ENCODE data around the gene TAF1B. TPM values are rescaled to one million over a fixed set of nuclear protein-coding genes. Genes with fewer than 3 reads are reported as not detected.

The TAF1B gene
- total and polyA plus RNA-seq, 9 donors, result 6.4 to 22.0 (median 14.4) TPM

- peak; percentile 58 to 83 (median 63) for DNase-seq
- Histone ChIP-seq H3K9me3 (no peaks in the 10 kb centered on the region), H3K36me3 (no peaks in the 10 kb centered on the region), H3K27ac (no peak overlapping the region), H3K4me3 (no peak overlapping the region), H3K4me1 (ENCODE audit: insufficient read depth) (no peaks in the 10 kb centered on the region), H3K27me3 (no peaks in the 10 kb centered on the region)
- WGBS, 3 donors, result 5 to 8% (median 7%) methylated on average over 3 of the region's 3 CpGs
- TF ChIP-seq CTCF (IDR thresholded peaks at IDR 0.05) (no peak), EP300 (IDR thresholded peaks at IDR 0.05) (no peak), POLR2A (IDR thresholded peaks at IDR 0.05) (no peak)
- intact Hi-C loops (cut with DNase I), result no loop called here
Observed at GRCh38 chr2:9897331-9897737, 54.1 kb downstream of the TAF1B start.

DNA sequence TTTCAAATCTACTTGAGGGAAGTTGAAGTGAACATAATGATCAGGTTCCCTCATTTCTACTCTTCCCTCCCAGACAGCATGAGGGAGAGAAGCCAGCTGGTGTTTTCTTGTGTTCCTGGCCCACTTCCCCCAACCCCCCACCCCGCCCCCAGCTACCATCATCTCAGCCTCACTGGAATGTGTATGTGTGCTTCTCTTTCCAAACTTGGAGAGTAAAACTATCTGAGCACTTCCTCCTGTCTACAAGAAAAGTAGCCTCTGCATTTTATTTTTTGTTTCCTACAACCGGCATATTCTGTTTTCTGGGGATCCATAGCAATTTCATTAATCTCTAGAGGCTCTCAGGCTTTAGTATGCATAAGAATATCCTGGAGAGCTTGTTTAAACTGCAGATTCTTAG lies 54.6 kb downstream of the TAF1B start:
- Histone ChIP-seq H3K9me3 (no peaks in the 10 kb centered on the region), H3K4me3 (no peak overlapping the region), H3K27me3 (no peaks in the 10 kb centered on the region), H3K27ac (no peak overlapping the region), H3K4me1 (ENCODE audit: insufficient read depth) (no peaks in the 10 kb centered on the region), H3K36me3 (no peaks in the 10 kb centered on the region)
- intact Hi-C loops (cut with DNase I), result no loop called here
- TF ChIP-seq EP300 (IDR thresholded peaks at IDR 0.05) (no peak), CTCF (IDR thresholded peaks at IDR 0.05) (no peak), POLR2A (IDR thresholded peaks at IDR 0.05) (no peak)
- 6 to 22% (median 13%) methylated on average over 2 of the region's 2 CpGs for WGBS, 3 donors
- no peak for DNase-seq

- no peaks in the 10 kb centered on the region for H3K36me3 ChIP-seq
- no peaks in the 10 kb centered on the region for H3K4me1 ChIP-seq (ENCODE audit: insufficient read depth)
- H3K27ac ChIP-seq, result no peak overlapping the region
- no peak overlapping the region for H3K4me3 ChIP-seq
- DNase-seq, result no peak
- H3K27me3 ChIP-seq, result no peaks in the 10 kb centered on the region
- H3K9me3 ChIP-seq, result no peaks in the 10 kb centered on the region
- 69 to 70% (median 70%) methylated on average over 1 of the region's 1 CpG for WGBS, 3 donors
- TF ChIP-seq EP300 (IDR thresholded peaks at IDR 0.05) (no peak), CTCF (IDR thresholded peaks at IDR 0.05) (no peak), POLR2A (IDR thresholded peaks at IDR 0.05) (no peak)
- intact Hi-C loops (cut with DNase I), result no loop called here
Observed at GRCh38 chr2:9905413-9905812, 62.1 kb downstream of the TAF1B start.

DNA sequence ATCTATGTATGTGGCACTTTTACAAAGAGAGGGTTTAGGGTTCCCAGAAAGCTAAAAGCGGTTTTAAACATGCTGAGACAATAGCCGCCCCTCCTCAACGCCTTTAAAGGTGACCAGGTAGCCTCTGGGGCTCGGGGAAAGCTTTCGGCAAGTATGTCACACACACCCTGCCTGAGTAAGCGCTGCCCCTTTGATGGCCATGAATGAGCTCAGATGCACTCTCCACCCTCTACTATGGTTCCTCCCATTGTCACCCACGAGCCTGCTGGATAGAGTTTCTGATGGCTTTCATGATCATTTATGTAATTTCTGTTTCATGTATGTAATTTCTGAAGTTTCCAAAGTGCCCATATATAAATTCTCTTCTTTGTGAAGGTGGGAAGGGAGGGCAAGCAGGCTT lies 64.1 kb downstream of the TAF1B start:
- Histone ChIP-seq H3K27ac (no peak overlapping the region), H3K27me3 (no peaks in the 10 kb centered on the region), H3K4me1 (ENCODE audit: insufficient read depth) (no peaks in the 10 kb centered on the region), H3K4me3 (no peak overlapping the region), H3K9me3 (no peaks in the 10 kb centered on the region), H3K36me3 (no peaks in the 10 kb centered on the region)
- intact Hi-C loops (cut with DNase I), result no loop called here
- WGBS, 3 donors, result 95 to 98% (median 96%) methylated on average over 7 of the region's 7 CpGs
- no peak for DNase-seq
- TF ChIP-seq EP300 (IDR thresholded peaks at IDR 0.05), result no peak
- no peak for TF ChIP-seq POLR2A (IDR thresholded peaks at IDR 0.05)
- no peak for TF ChIP-seq CTCF (IDR thresholded peaks at IDR 0.05)

GRCh38 chr2:9908639-9909038 lies 65.4 kb downstream of the TAF1B start:
- H3K4me1 ChIP-seq (ENCODE audit: insufficient read depth), result no peaks in the 10 kb centered on the region
- H3K4me3 ChIP-seq, result no peak overlapping the region
- intact Hi-C loops (cut with DNase I), result no loop called here
- TF ChIP-seq POLR2A (IDR thresholded peaks at IDR 0.05), result no peak
- 72 to 92% (median 77%) methylated on average over 1 of the region's 1 CpG for WGBS, 3 donors
- no peaks in the 10 kb centered on the region for H3K36me3 ChIP-seq
- H3K9me3 ChIP-seq, result no peaks in the 10 kb centered on the region
- DNase-seq, result no peak
- H3K27me3 ChIP-seq, result no peaks in the 10 kb centered on the region
- H3K27ac ChIP-seq, result no peak overlapping the region

Data from ovary (tissue), 9 donors.